Endometrial microvascular endothelial cells (primary cell): ENCODE results near the gene RORC. TPM values are rescaled to one million over a fixed set of nuclear protein-coding genes. Genes with fewer than 3 reads are reported as not detected.

Experiments used
- in situ Hi-C: cut with HindIII; loops from 2 replicates; pipeline ENCODE4 v1.10.0; 2017; ENCODE audit warnings: low sequenced_read_pairs, low pct_unique_long_range_greater_than_20kb; ENCODE audit errors: inconsistent ontology term
- total RNA-seq: library from RNA; depleted of rRNA; stranded (reverse); fragments of >200 nt; gene quantifications from one replicate; pipeline ENCODE4 v1.2.3, GENCODE V29; 2015; ENCODE audit errors: inconsistent ontology term

RORC gene
- total RNA-seq, 1 donor from 2014 or later, result not detected

DNA sequence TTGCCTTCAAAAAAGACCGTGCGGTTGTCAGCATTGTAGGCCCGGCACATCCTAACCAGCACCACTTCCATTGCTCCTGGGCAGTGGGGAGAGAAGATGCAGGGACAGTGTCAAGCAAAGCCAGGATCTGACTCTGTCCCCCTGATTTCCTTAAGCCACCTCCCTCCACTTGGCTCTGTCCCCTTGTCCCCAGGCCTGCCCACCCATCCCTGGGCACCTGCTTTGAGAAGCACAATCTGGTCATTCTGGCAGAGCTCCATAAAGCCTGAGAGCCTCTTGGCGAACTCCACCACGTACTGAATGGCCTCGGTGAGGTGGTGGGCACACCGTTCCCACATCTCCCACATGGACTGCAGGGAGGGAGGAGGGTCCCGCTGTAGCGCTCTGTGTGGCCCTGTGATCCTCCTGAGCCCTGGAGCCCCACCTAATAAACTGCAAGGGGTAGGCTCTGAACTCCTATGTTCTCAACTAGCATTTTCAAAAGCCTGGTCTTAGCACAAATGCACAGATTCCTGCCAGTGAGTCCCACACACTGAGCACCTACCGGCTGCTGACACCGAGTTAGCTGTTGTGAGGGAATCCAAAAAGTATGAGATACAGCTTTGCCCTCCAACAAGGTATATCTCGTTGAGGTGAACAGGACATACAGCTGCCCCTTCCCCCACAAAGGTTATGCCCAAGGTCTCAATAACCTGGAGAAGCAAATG is 18.2 kb downstream of the RORC start:
- in situ Hi-C loops, result no loop called here

DNA sequence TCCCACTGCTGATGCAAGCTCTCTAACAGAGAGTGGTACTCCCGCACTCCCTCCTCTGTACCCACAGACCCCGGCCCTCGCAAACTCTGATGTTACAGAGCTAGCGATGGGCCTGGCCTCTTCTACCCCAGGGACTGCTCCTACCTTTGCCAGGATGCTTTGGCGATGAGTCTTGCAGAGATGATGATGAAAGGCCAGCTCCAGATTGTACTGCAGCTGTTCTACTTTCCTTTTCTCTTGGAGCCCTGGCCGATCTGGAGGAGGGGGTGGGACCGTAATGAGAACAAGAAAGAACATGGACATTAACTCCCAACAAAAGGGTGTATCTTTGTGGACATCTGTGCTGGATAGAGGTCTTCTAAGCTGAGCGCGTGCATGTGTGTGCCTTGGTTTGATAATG is 20.4 kb downstream of the RORC start:
- in situ Hi-C loops, result no loop called here

DNA sequence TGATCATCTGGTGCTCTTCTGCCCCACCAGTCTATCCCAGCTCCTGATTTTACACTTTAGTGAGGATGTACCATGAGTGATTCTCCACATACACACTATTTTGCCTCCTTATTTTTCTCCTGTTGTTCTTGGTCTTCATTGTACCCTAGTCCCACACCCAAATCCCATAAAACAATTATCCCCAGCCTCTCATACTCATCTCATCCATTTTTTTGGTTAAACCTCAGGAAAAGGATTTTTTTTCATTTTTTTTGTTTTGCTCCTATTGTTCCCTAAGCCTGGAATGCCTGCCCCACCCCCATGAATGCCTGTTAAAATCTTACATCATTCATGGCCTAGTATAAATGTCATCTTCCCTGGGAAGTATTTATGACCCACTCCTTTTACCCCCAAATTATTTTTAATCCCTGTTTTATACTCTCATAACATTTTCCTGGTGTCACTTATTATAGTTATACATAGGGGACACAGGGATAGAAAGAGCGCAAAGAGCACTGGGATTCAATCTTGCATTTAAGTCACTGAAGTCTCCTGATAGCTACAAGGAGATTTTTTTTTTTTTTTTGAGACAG is 21.5 kb downstream of the RORC start:
- in situ Hi-C loops, result no loop called here

DNA sequence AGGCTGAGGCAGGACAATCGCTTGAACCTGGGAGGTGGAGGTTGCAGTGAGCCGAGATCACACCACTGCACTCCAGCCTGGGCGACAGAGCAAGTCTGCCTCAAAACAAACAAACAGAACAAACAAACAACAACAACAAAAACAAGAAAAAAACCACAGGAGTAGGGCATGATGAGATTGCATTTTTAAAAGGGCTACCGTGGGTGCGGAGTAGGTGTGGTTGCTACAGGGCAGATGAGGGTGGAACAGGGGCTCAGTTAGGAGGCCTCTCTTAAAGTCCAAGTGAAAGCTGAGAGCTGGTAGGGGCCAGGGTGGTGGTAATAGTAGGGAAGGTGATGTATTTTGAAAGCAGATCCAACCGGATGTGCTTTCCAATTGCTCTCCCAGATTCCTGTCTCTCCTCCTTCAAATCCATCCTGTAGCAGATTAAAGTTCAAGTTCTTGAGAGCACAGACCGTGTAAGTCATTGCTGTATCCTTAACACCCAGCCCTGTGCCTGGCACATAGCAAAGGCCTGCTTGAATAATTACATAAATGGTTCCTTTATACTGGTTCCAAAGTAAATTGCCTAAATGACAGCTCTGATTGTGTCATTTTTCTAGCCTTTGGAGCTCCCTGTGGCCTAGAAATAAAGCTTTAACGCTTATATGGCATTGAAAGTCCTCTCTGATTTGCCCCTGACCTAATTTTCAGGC is 22.2 kb downstream of the RORC start:
- in situ Hi-C loops, result no loop called here

DNA sequence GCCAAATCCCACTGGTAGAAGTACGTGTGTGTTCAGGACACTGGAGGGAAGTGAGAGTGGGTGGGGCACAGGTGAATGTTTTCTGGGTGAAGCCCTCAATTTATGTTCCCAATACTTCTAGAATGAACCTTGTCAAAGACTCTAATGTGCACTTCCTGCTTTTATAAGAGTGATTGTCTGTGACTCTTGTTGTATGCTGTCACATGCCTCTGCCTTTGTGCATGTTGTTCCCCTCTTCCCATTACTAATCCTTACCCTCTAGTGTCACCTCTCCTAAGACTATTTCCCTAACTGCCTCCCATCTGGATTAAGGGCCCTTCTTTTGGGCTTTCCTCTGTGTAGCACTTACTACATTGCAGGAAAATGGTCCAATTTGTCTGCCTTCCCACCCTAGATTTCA is 23.8 kb downstream of the RORC start:
- in situ Hi-C loops, result no loop called here

DNA sequence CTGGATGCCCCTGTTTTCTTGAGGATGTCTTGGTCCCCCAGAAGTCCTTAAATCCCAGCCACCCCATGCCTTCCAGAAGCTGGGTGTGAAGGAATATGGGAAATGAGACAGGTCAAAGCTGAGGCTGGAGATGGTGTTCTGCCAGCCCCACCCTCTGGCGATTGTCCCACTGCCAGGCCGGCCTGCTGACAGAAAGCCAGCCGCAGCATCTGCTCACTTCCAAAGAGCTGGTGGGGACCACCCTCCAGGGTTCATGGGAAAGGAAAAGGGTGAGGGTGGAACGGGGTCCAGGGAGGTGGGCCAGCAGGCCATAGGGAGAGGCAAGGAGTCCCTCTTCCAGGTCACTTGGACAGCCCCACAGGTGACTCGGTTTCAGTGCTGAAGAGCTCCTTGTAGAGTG is 24.5 kb downstream of the RORC start:
- in situ Hi-C loops, result no loop called here

DNA sequence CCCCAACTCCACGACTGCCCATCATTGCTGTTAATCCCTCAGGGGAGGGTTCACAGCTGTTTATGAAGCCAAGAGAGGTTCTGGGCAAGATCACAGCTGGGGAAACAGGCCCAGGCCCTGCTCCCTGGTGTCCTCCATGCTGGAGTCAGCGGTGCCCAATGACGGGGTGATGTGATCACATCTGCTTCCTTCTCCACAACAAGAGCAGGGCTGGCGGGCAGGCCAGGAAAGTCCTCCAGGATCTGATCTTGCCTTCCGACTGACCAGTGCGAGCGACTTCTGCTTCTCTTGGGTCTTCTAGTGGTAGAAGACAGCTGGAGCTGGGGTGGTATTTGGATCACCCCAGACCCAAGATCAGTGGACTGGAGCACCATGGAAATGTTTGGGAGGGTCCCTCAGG is 25.4 kb downstream of the RORC start:
- in situ Hi-C loops, result no loop called here

DNA sequence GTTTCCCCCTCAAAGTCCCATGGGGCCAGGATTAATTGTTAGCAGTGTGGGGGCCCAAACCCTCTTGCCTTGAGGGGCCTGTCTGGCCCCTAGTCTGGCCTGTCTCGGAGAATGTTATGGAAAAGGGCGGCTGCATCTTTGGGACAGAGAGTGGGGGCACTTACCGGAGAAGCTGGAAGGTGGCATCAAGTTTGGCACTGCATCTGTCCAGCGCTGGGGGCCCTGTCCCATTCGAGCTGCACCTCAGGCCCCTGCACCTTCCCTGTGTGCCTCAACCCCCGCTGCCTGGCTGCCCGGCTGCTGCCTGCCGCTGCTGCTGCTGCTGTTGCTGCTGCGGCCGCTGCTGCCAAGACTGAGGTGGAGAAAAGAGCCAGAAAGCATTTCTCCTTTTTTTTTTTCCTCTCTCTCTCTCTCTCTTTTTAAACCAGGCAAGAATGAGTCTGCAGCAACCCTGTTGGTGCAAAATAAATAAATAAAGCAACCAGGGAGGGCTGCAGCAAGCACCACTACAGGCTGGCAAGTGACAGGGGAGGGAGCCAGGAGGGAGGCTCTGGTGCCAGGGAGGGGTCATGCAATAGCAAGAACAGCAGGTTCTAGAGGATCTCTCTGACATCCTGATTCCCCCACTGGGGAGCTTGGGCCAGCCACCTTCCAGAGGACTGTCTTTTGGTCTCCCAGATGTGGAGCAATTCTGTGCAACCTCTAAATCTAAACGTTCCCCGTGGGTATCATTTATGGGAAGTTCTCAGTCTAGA is 26.4 kb downstream of the RORC start, which contains the start of gene LINGO4:
Gene LINGO4 (minus strand): TSS at position 354 of the 755 bp plus-strand sequence. CDS start 2,715 bp downstream, outside the sequence.
- in situ Hi-C loops, result no loop called here

DNA sequence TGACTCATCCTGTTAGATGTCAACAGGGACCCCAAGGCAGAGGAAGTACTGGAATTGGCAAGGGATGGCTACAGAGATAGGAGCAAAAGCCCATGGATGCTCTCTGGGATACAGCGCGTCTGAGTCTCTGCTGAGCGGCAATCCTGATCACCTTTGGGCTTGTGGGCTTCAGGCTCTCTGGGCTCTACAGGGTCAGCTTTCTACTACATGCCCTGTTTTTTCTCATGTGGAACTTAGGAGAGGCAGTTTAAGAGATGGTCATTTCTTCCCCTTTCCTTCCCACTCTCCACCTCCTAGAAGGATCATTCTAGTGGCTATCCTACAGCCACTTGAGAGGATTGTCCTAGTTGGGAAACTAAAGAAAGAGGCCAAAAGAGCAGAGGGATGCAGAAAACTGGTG is 27.7 kb downstream of the RORC start:
- in situ Hi-C loops, result no loop called here

DNA sequence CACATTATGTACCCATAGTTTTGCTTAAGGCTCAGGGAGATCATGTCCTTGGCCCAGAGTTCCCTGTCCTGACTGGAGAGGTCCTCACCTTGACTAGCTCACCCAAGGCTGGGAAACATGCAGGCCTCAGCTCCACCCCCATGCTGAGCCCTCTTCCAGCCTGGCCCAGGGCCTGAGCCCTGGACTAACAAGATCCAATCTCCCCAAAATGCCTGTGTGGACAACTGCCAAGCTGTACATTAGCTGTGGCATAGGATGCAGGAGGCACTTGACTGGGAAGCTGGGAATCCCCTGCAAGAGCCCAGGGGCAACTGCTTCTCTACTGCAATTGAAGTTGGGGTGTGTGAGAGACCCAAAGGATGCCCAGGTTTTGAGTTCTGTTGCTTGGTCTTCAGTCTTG is 28.4 kb downstream of the RORC start:
- in situ Hi-C loops, result no loop called here

DNA sequence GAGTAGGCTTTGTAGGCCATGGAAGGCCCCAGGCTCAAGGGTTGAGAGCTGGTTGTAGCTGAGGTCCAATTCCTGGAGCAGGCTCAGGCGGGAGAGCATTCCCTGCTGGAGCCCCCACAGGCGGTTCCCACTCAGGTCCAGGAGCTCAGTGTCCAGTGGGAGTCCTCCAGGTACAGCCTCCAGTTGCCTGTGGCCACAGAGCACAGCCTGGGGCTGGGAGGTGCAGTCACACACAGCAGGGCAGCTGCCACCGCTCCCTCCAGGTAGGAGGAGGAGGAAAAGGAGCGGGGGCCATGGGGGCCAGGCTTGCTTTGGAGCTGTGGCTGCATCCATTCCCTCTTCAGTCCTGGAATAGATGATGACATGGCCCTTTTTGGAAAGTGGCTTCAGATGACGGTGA is 29.2 kb downstream of the RORC start:
- in situ Hi-C loops, result no loop called here

DNA sequence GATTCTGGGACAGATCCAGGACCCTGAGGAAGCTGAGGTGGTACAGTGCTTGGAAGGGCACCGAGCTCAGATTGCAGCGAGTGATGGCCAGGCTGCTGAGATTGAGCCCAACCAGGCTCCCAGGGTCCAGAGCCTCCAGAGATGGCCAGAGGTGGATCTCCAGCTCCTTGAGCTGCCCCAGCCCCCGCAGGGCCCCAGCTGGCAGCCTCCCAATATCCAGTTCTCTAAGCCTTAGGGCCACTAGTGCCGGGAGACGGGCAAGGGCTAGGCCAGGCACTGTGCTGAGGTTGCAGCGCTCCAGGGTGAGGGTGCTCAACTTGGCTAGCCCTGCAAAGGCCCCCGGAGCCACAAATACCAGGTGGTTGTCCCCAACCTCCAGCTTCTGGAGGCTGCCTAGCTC is 29.8 kb downstream of the RORC start:
- in situ Hi-C loops, result no loop called here

DNA sequence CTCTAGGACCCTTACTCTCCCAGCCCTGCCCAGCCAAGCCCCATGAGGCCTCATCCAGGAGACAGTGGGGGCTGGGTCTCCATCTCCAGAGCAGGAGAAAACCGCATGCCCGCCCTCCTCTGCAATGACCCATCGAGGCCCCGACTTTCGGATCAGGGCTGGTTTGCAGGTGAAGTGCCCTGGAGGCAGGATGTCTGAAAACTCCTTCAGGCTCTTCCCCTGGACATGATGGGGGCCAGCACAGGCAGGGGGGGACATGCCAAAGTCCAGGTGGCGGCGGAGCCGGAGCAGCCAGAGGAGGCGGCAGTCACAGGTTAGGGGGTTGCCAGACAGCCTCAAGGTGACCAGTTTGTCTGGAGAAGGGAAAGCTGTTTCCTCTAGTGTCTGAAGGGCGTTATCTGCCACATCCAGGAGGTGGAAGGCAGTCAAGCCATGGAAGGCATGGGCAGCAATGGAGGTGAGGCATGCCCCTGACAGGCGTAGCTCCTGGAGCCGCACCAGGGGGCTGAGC is 30.2 kb downstream of the RORC start:
- in situ Hi-C loops, result no loop called here

DNA sequence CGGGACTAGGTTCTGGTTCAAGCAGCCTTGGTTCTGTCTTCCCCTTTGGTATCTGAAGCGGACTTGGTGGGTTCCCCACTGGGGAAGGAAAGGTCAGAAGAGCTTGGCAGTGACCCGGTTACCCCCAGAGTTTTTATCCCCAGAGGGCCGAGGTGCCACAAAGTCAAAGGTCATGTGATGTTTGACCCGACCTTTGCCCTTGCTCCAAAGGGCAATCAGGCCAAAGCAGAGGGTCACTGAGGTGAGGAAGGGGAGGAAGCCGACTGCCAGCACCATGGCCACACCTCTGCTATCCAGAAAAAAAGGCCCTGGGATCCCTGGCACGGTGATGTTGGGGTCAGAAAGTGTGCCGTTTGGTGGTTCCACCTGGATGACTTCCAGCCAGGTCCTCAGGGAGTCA is 30.8 kb downstream of the RORC start:
- in situ Hi-C loops, result no loop called here

DNA sequence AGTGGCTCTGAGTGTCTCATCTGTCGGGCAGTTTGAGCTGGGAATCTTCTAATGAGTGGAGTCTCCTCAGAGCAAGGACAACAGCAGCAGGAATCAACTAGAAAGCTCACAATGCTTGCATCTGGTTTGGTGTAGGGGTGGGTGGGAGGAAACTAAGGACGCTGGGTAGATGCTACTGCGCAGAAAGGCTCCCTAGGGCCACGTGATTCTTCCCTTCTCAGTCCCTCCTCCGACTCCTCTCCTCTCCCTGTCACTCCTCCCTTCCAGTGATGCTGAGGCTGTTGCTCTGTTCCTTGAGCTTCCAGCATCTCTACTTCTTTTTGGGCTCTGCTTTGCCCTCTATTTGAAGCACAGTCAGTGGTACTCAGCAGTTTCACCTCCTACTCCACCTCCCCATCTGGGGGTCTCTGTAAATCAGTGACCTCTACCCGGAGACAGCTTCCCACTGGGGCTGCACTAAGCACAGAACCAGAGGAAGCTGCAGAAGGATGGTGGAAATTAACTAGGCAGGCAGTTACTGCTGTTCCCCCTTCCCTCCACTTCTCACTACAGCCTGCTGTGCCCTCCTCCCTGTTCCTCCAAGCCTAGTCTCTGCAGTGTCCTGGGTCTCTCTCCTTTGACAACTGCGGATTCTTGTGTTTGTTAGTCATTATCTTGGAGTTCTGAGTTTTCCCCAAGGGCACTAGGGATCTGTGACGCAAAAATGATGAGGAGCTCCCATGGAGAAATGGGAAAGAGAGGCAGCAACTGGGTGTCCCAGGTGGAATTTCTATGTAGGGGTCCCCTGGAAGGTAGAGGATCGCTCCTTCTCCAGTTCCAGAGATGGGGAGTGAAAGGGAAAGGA is 32.2 kb downstream of the RORC start:
- in situ Hi-C loops, result no loop called here

DNA sequence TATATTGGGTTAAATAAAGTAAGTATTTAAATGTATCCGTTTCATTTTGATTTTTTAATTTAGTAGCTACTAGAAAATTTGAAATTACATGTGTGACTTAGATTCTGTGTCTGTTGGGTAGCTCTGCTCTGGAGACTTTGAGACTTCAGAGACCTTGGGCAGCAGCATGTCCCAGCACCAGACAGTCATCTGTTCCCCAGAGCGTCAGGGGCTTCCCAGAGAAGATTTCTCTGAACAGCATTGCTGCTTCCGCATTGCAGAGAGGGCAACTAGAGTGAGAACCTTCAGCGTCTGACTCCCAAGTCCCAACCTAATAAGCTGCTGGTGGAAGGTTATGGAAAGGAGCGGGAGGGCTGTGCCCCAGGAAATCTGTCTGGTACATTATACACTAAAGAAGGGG is 33.0 kb downstream of the RORC start:
- in situ Hi-C loops, result no loop called here

DNA sequence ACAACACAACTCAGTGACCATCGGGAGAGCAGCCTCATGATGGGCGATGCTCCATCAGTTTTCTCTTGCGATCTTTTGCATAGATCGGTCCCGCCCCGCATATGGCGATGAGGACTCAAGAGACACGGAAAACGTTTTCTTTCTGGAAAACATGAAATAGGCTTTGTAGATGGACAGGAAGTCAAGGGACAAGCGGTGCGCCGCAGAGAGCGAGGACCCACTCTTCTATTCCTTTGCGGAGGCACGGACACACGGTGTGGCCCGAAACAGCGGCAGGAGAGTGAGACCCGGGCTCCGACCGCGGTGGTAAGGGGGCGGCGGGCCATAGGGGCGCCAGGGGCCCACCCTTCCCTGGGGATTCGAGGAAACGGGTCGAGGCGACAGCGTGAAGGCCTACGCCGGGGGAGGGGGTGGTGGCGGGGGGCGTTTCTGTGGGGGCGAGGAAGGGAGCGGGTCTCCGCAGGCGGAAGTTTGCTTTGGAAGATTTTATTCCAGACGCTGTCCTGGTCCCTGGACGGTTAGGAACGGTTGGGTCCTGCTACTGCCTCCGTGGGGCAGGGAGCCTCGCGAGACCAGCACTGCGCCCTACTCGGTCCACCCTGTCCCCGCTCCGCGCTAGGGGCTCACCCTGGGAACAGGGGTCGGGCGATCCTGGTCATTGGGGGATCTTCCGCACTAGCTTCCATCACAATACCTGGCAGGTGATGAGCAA is 40.5 kb downstream of the RORC start:
- in situ Hi-C loops, result no loop called here
